NOMO-1 (cell line): ENCODE measurements around the gene DYNLT3.

Experiments used
- DNase-seq, 2 experiments: peaks; one replicate each; lab custom pipeline; 2025; ENCODE audit not compliant: unreplicated experiment in 2 of 2; lab: John Stamatoyannopoulos, UW

Gene DYNLT3

GRCh38 chrX:37846934-37847732 lies at the start of gene DYNLT3:
Gene DYNLT3, minus strand, starts transcription at chrX:37847571. Its CDS starts 61 bp downstream, at chrX:37847510.
- peak; percentile 70 to 77 for DNase-seq

GRCh38 chrX:37896511-37896890 lies 49.1 kb upstream of the DYNLT3 start:
- no peak for DNase-seq

- no peak for DNase-seq
Observed at GRCh38 chrX:37895795-37896510, 48.6 kb upstream of the DYNLT3 start.

GRCh38 chrX:37894725-37895124 lies 47.4 kb upstream of the DYNLT3 start:
- DNase-seq: no peak

- no peak for DNase-seq
Observed at GRCh38 chrX:37888010-37888409, 40.6 kb upstream of the DYNLT3 start.

GRCh38 chrX:37887347-37887746 lies 40.0 kb upstream of the DYNLT3 start:
- no peak for DNase-seq

- DNase-seq: no peak
Observed at GRCh38 chrX:37883196-37883595, 35.8 kb upstream of the DYNLT3 start.

GRCh38 chrX:37879692-37880091 lies 32.3 kb upstream of the DYNLT3 start:
- DNase-seq: no peak

GRCh38 chrX:37876716-37877115 lies 29.3 kb upstream of the DYNLT3 start:
- no peak for DNase-seq

- DNase-seq: no peak
Observed at GRCh38 chrX:37875675-37876074, 28.3 kb upstream of the DYNLT3 start.

GRCh38 chrX:37873220-37873619 lies 25.8 kb upstream of the DYNLT3 start:
- DNase-seq: no peak

GRCh38 chrX:37872303-37872655 lies 24.9 kb upstream of the DYNLT3 start:
- no peak for DNase-seq

GRCh38 chrX:37871626-37872302 lies 24.4 kb upstream of the DYNLT3 start:
- DNase-seq: peak in 1 of 2 experiments; percentile 25

- no peak for DNase-seq
Observed at GRCh38 chrX:37867536-37868153, 20.3 kb upstream of the DYNLT3 start.

- DNase-seq: no peak
Observed at GRCh38 chrX:37863728-37864127, 16.4 kb upstream of the DYNLT3 start.

- no peak for DNase-seq
Observed at GRCh38 chrX:37862851-37863250, 15.5 kb upstream of the DYNLT3 start.

- DNase-seq: no peak
Observed at GRCh38 chrX:37860721-37861120, 13.3 kb upstream of the DYNLT3 start.

GRCh38 chrX:37854748-37855147 lies 7.4 kb upstream of the DYNLT3 start:
- no peak for DNase-seq

GRCh38 chrX:37854148-37854547 lies 6.8 kb upstream of the DYNLT3 start:
- DNase-seq: no peak

- DNase-seq: no peak
Observed at GRCh38 chrX:37847733-37848197, 394 bp upstream of the DYNLT3 start.

- DNase-seq: no peak
Observed at GRCh38 chrX:37846558-37846933, 825 bp downstream of the DYNLT3 start.
